Adrenal gland (tissue), 5 donors: ENCODE measurements around the gene ATP5PD.

ENCODE experiments used
- CTCF ChIP-seq, 6 experiments: fragments of 450-650 bp in 4 of 6; fragments of 200-600 bp in 2 of 6; sonication (generic) in 1 of 6; IDR thresholded peaks; 1 replicate in 5 of 6; 2 replicates in 1 of 6; pipeline versions ENCODE4 v1.5.1 to v1.8.0; 2016 to 2021; ENCODE audit warnings: antibody characterized with exemption in 6 of 6, mild to moderate bottlenecking in 2 of 6, moderate library complexity in 1 of 6
- POLR2A ChIP-seq, 2 donors: fragments of 450-650 bp; IDR thresholded peaks; one replicate each; pipeline ENCODE4 v1.6.1; 2017; ENCODE audit warnings: antibody characterized with exemption in 2 of 2, mild to moderate bottlenecking in 2 of 2, moderate library complexity in 1 of 2
- donor health status: DM: no; HTN: no; CAD: no.

- TF ChIP-seq CTCF (IDR thresholded peaks at IDR 0.05) (peak in 1 of 6 experiments; percentile 35), POLR2A (IDR thresholded peaks at IDR 0.05) (peak in 1 of 2 donors; percentile 22)
These were observed 12.4 kb downstream of the ATP5PD start for GRCh38 chr17:75034236-75034908.
